ENCODE measurements around the gene IMPA2.

IMPA2 gene

DNA sequence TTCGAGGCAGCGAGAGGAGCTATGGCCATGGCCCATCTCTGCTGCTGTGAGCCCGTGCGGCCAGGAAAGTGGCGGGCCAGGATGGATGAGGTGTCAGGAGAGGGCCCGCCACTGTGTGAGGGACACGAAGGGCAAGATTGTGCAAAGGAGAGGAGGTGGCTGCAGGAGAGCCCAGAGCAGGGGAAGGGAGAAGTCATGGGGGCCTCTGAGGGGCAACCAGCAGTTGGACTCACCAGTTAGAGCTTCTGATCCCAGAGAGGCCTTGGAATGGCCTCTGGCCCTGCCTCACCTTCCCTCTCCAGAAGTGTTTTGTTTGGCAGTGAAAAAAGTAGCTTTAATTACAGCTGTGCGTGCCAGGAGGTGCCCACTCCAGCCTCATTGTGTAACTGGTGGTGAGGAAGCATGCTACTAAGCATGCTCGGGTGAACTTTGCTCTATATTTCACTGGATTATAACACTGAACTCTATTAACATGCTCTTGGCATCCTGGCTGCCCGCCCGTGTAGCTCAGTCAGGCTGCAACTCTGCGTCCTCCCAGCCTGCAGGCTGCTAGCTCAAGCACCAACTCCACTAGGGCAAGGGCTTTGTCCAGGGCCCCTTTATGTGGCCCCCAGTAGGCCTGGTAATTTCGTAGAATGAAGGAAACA, 34.2 kb downstream of the IMPA2 start:
- no peak overlapping the region for H3K4me3 ChIP-seq (ENCODE audit: low read length)
- no peaks in the 10 kb centered on the region for H3K27me3 ChIP-seq (ENCODE audit: insufficient read depth, low read length, poor library complexity)
- DNase-seq, result no peak
- H3K4ac ChIP-seq (ENCODE audit: low read depth, low read length), result no peak overlapping the region
- H2BK15ac ChIP-seq (replicated peaks; ENCODE audit: low read depth), result no peak overlapping the region
- no peak overlapping the region for H2BK5ac ChIP-seq (ENCODE audit: low read length)
- no peak overlapping the region for H4K5ac ChIP-seq (ENCODE audit: low read length)
- no peak overlapping the region for H3K18ac ChIP-seq (ENCODE audit: low read length)
- no peak overlapping the region for H3K56ac ChIP-seq (ENCODE audit: low read length)
- H3K4me1 ChIP-seq (ENCODE audit: control insufficient read depth, low read depth, low read length), result no peaks in the 10 kb centered on the region
- H4K8ac ChIP-seq (ENCODE audit: low read depth, low read length), result no peak overlapping the region
- WGBS (ENCODE audit: extremely low coverage, insufficient coverage, low lambda C conversion rate), result no CpG with 5 or more reads among the region's 13 CpGs
- no peaks in the 10 kb centered on the region for H3K79me2 ChIP-seq (ENCODE audit: control insufficient read depth, insufficient read depth, low read length)
- H3K23ac ChIP-seq (ENCODE audit: low read length), result no peak overlapping the region
- H3K79me1 ChIP-seq (ENCODE audit: low read length), result no peaks in the 10 kb centered on the region
- H3K9ac ChIP-seq (ENCODE audit: low read length), result no peak overlapping the region
- H2BK120ac ChIP-seq (ENCODE audit: low read depth, low read length), result no peak overlapping the region
- no peak overlapping the region for H3K27ac ChIP-seq (ENCODE audit: low read depth, low read length)
- H3K36me3 ChIP-seq (ENCODE audit: control insufficient read depth, insufficient read depth, low read length), result peaks cover 1% of the 10 kb centered on the region
- H3K4me2 ChIP-seq (ENCODE audit: low read length), result no peak overlapping the region
- H2AK5ac ChIP-seq (ENCODE audit: low read length), result no peak overlapping the region

GRCh38 chr18:12017081-12017480, 35.8 kb downstream of the IMPA2 start:
- H3K27me3 ChIP-seq (ENCODE audit: insufficient read depth, low read length, poor library complexity), result no peaks in the 10 kb centered on the region
- H2BK5ac ChIP-seq (ENCODE audit: low read length), result no peak overlapping the region
- H4K5ac ChIP-seq (ENCODE audit: low read length), result no peak overlapping the region
- no peak overlapping the region for H3K23ac ChIP-seq (ENCODE audit: low read length)
- no peak overlapping the region for H3K9ac ChIP-seq (ENCODE audit: low read length)
- no peaks in the 10 kb centered on the region for H3K79me1 ChIP-seq (ENCODE audit: low read length)
- H3K56ac ChIP-seq (ENCODE audit: low read length), result no peak overlapping the region
- H3K27ac ChIP-seq (ENCODE audit: low read depth, low read length), result no peak overlapping the region
- H2AK5ac ChIP-seq (ENCODE audit: low read length), result no peak overlapping the region
- H3K79me2 ChIP-seq (ENCODE audit: control insufficient read depth, insufficient read depth, low read length), result no peaks in the 10 kb centered on the region
- peaks cover 1% of the 10 kb centered on the region for H3K36me3 ChIP-seq (ENCODE audit: control insufficient read depth, insufficient read depth, low read length)
- H2BK120ac ChIP-seq (ENCODE audit: low read depth, low read length), result no peak overlapping the region
- no peak overlapping the region for H3K4me3 ChIP-seq (ENCODE audit: low read length)
- H3K18ac ChIP-seq (ENCODE audit: low read length), result no peak overlapping the region
- H2BK15ac ChIP-seq (replicated peaks; ENCODE audit: low read depth), result no peak overlapping the region
- H3K4me2 ChIP-seq (ENCODE audit: low read length), result no peak overlapping the region
- H3K4ac ChIP-seq (ENCODE audit: low read depth, low read length), result no peak overlapping the region
- no peak for DNase-seq
- 100% methylated on average over 1 of the region's 5 CpGs for WGBS (ENCODE audit: extremely low coverage, insufficient coverage, low lambda C conversion rate)
- no peak overlapping the region for H4K8ac ChIP-seq (ENCODE audit: low read depth, low read length)
- H3K4me1 ChIP-seq (ENCODE audit: control insufficient read depth, low read depth, low read length), result no peaks in the 10 kb centered on the region

GRCh38 chr18:12018861-12019260, 37.6 kb downstream of the IMPA2 start:
- no peak overlapping the region for H3K27ac ChIP-seq (ENCODE audit: low read depth, low read length)
- H3K18ac ChIP-seq (ENCODE audit: low read length), result no peak overlapping the region
- no peak overlapping the region for H4K5ac ChIP-seq (ENCODE audit: low read length)
- H2BK15ac ChIP-seq (replicated peaks; ENCODE audit: low read depth), result no peak overlapping the region
- no peak overlapping the region for H3K23ac ChIP-seq (ENCODE audit: low read length)
- no CpG with 5 or more reads among the region's 7 CpGs for WGBS (ENCODE audit: extremely low coverage, insufficient coverage, low lambda C conversion rate)
- H2BK5ac ChIP-seq (ENCODE audit: low read length), result no peak overlapping the region
- H3K79me1 ChIP-seq (ENCODE audit: low read length), result no peaks in the 10 kb centered on the region
- H2BK120ac ChIP-seq (ENCODE audit: low read depth, low read length), result no peak overlapping the region
- no peak overlapping the region for H2AK5ac ChIP-seq (ENCODE audit: low read length)
- H3K36me3 ChIP-seq (ENCODE audit: control insufficient read depth, insufficient read depth, low read length), result peaks cover 1% of the 10 kb centered on the region
- no peak overlapping the region for H3K9ac ChIP-seq (ENCODE audit: low read length)
- no peak for DNase-seq
- H3K56ac ChIP-seq (ENCODE audit: low read length), result no peak overlapping the region
- H3K4ac ChIP-seq (ENCODE audit: low read depth, low read length), result no peak overlapping the region
- H3K4me2 ChIP-seq (ENCODE audit: low read length), result no peak overlapping the region
- H4K8ac ChIP-seq (ENCODE audit: low read depth, low read length), result no peak overlapping the region
- no peaks in the 10 kb centered on the region for H3K4me1 ChIP-seq (ENCODE audit: control insufficient read depth, low read depth, low read length)
- H3K79me2 ChIP-seq (ENCODE audit: control insufficient read depth, insufficient read depth, low read length), result no peaks in the 10 kb centered on the region
- H3K27me3 ChIP-seq (ENCODE audit: insufficient read depth, low read length, poor library complexity), result no peaks in the 10 kb centered on the region
- H3K4me3 ChIP-seq (ENCODE audit: low read length), result no peak overlapping the region

DNA sequence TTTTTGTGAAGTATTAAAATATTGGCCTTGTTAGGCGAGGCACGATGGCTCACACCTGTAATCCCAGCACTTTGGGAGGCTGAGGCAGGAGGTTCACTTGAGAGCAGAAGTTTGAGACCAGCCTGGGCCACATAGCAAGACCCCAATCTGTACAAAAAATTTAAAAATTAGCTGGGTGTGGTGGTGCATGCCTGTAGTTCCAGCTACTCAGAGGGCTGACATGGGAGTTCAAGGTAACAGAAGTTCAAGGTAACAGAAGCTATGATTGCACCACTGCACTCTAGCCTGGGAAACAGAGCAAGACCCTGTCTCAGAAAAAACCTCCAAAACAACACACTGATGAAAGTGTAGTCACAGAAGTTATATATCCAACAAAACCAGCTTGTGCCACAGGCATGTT, 39.8 kb downstream of the IMPA2 start:
- Histone ChIP-seq H2BK15ac (replicated peaks; ENCODE audit: low read depth) (no peak overlapping the region), H3K27me3 (ENCODE audit: insufficient read depth, low read length, poor library complexity) (no peaks in the 10 kb centered on the region)
- no CpG with 5 or more reads among the region's 2 CpGs for WGBS (ENCODE audit: extremely low coverage, insufficient coverage, low lambda C conversion rate)

DNA sequence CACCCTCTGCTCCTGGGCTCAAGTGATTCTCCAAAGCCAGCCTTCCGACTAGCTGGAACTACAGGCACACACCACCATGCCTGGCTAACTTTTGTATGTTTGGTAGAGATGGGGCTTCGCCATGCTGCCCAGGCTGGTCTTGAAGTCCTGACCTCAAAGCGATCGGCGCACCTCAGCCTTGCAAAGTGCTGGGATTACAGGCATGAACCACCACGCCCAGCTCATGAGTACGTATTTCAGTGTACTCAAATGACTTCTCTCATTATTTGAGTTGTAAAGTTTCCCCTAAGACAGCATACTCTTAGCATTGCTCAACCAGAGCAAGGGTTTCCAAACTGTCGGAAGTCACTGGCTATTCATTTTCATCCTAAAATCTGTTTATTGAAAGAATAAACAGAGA, 40.3 kb downstream of the IMPA2 start:
- H3K4me2 ChIP-seq (ENCODE audit: low read length), result no peak overlapping the region
- H2AK5ac ChIP-seq (ENCODE audit: low read length), result no peak overlapping the region
- WGBS (ENCODE audit: extremely low coverage, insufficient coverage, low lambda C conversion rate), result no CpG with 5 or more reads among the region's 8 CpGs

More for the DNA sequence above, 39.8 kb downstream of the IMPA2 start:
- Histone ChIP-seq H3K27ac (ENCODE audit: low read depth, low read length) (no peak overlapping the region), H2AK5ac (ENCODE audit: low read length) (no peak overlapping the region), H3K36me3 (ENCODE audit: control insufficient read depth, insufficient read depth, low read length) (peaks cover 1% of the 10 kb centered on the region), H3K4me1 (ENCODE audit: control insufficient read depth, low read depth, low read length) (no peaks in the 10 kb centered on the region), H3K23ac (ENCODE audit: low read length) (no peak overlapping the region), H2BK5ac (ENCODE audit: low read length) (no peak overlapping the region), H3K56ac (ENCODE audit: low read length) (no peak overlapping the region), H2BK120ac (ENCODE audit: low read depth, low read length) (no peak overlapping the region), H4K8ac (ENCODE audit: low read depth, low read length) (no peak overlapping the region), H3K79me2 (ENCODE audit: control insufficient read depth, insufficient read depth, low read length) (no peaks in the 10 kb centered on the region), H3K4me2 (ENCODE audit: low read length) (no peak overlapping the region), H3K4me3 (ENCODE audit: low read length) (no peak overlapping the region), H4K5ac (ENCODE audit: low read length) (no peak overlapping the region), H3K79me1 (ENCODE audit: low read length) (no peaks in the 10 kb centered on the region), H3K18ac (ENCODE audit: low read length) (no peak overlapping the region), H3K9ac (ENCODE audit: low read length) (no peak overlapping the region), H3K4ac (ENCODE audit: low read depth, low read length) (no peak overlapping the region)
- no peak for DNase-seq

GRCh38 chr18:12023375-12023774, 42.1 kb downstream of the IMPA2 start:
- H3K4me3 ChIP-seq (ENCODE audit: low read length), result no peak overlapping the region
- no peaks in the 10 kb centered on the region for H3K36me3 ChIP-seq (ENCODE audit: control insufficient read depth, insufficient read depth, low read length)
- H3K4me2 ChIP-seq (ENCODE audit: low read length), result no peak overlapping the region
- H4K5ac ChIP-seq (ENCODE audit: low read length), result no peak overlapping the region
- H3K9ac ChIP-seq (ENCODE audit: low read length), result no peak overlapping the region
- H3K18ac ChIP-seq (ENCODE audit: low read length), result no peak overlapping the region
- H4K8ac ChIP-seq (ENCODE audit: low read depth, low read length), result no peak overlapping the region
- no peak overlapping the region for H3K23ac ChIP-seq (ENCODE audit: low read length)
- H3K27ac ChIP-seq (ENCODE audit: low read depth, low read length), result no peak overlapping the region
- no peaks in the 10 kb centered on the region for H3K79me2 ChIP-seq (ENCODE audit: control insufficient read depth, insufficient read depth, low read length)
- H3K27me3 ChIP-seq (ENCODE audit: insufficient read depth, low read length, poor library complexity), result no peaks in the 10 kb centered on the region
- no peaks in the 10 kb centered on the region for H3K79me1 ChIP-seq (ENCODE audit: low read length)
- H2BK120ac ChIP-seq (ENCODE audit: low read depth, low read length), result no peak overlapping the region
- H2AK5ac ChIP-seq (ENCODE audit: low read length), result no peak overlapping the region
- no peak overlapping the region for H3K4ac ChIP-seq (ENCODE audit: low read depth, low read length)
- no peak for DNase-seq
- no peak overlapping the region for H3K56ac ChIP-seq (ENCODE audit: low read length)
- no CpG with 5 or more reads among the region's 3 CpGs for WGBS (ENCODE audit: extremely low coverage, insufficient coverage, low lambda C conversion rate)
- H2BK15ac ChIP-seq (replicated peaks; ENCODE audit: low read depth), result no peak overlapping the region
- H2BK5ac ChIP-seq (ENCODE audit: low read length), result no peak overlapping the region
- no peaks in the 10 kb centered on the region for H3K4me1 ChIP-seq (ENCODE audit: control insufficient read depth, low read depth, low read length)

More for the DNA sequence above, 40.3 kb downstream of the IMPA2 start:
- no peak overlapping the region for H3K4ac ChIP-seq (ENCODE audit: low read depth, low read length)
- H2BK120ac ChIP-seq (ENCODE audit: low read depth, low read length), result no peak overlapping the region
- no peaks in the 10 kb centered on the region for H3K79me2 ChIP-seq (ENCODE audit: control insufficient read depth, insufficient read depth, low read length)
- no peak overlapping the region for H2BK15ac ChIP-seq (replicated peaks; ENCODE audit: low read depth)
- no peak overlapping the region for H3K27ac ChIP-seq (ENCODE audit: low read depth, low read length)
- no peak overlapping the region for H4K5ac ChIP-seq (ENCODE audit: low read length)
- no peak overlapping the region for H3K9ac ChIP-seq (ENCODE audit: low read length)
- H4K8ac ChIP-seq (ENCODE audit: low read depth, low read length), result no peak overlapping the region
- no peak for DNase-seq
- H3K23ac ChIP-seq (ENCODE audit: low read length), result no peak overlapping the region
- H3K36me3 ChIP-seq (ENCODE audit: control insufficient read depth, insufficient read depth, low read length), result peaks cover 1% of the 10 kb centered on the region
- no peak overlapping the region for H3K56ac ChIP-seq (ENCODE audit: low read length)
- no peaks in the 10 kb centered on the region for H3K79me1 ChIP-seq (ENCODE audit: low read length)
- no peak overlapping the region for H3K18ac ChIP-seq (ENCODE audit: low read length)
- no peaks in the 10 kb centered on the region for H3K27me3 ChIP-seq (ENCODE audit: insufficient read depth, low read length, poor library complexity)
- H2BK5ac ChIP-seq (ENCODE audit: low read length), result no peak overlapping the region
- H3K4me3 ChIP-seq (ENCODE audit: low read length), result no peak overlapping the region
- H3K4me1 ChIP-seq (ENCODE audit: control insufficient read depth, low read depth, low read length), result no peaks in the 10 kb centered on the region
